ENCODE data around the gene ARHGAP25.
A peak's percentile ranks its signal among the peaks of the same experiment; 100 is the strongest.

Gene ARHGAP25

GRCh38 chr2:68734688-68735525 is at the start of gene ARHGAP25:
ARHGAP25 (plus strand) TSS chr2:68734811; CDS start chr2:68735200, 389 bp downstream.
- peak; percentile 97 for DNase-seq

- DNase-seq = no peak
Observed at GRCh38 chr2:68686178-68686577, 48.4 kb upstream of the ARHGAP25 start.

- no peak for DNase-seq
Observed at GRCh38 chr2:68687018-68687417, 47.6 kb upstream of the ARHGAP25 start.

- DNase-seq = peak; percentile 79
Observed at GRCh38 chr2:68689553-68690537, 44.8 kb upstream of the ARHGAP25 start.

GRCh38 chr2:68690851-68691250 is 43.8 kb upstream of the ARHGAP25 start:
- no peak for DNase-seq

- DNase-seq = peak; percentile 35
Observed at GRCh38 chr2:68692511-68692910, 42.1 kb upstream of the ARHGAP25 start.

- DNase-seq = no peak
Observed at GRCh38 chr2:68693951-68694350, 40.7 kb upstream of the ARHGAP25 start.

- no peak for DNase-seq
Observed at GRCh38 chr2:68695971-68696370, 38.6 kb upstream of the ARHGAP25 start.

- no peak for DNase-seq
Observed at GRCh38 chr2:68696554-68696953, 38.1 kb upstream of the ARHGAP25 start.

- DNase-seq = peak; percentile 18
Observed at GRCh38 chr2:68698567-68699377, 35.8 kb upstream of the ARHGAP25 start.

- DNase-seq = no peak
Observed at GRCh38 chr2:68700560-68700959, 34.1 kb upstream of the ARHGAP25 start.

- DNase-seq = no peak
Observed at GRCh38 chr2:68706637-68707036, 28.0 kb upstream of the ARHGAP25 start.

GRCh38 chr2:68708629-68709028 is 26.0 kb upstream of the ARHGAP25 start:
- no peak for DNase-seq

GRCh38 chr2:68709421-68709911 is 25.1 kb upstream of the ARHGAP25 start:
- peak; percentile 77 for DNase-seq

- no peak for DNase-seq
Observed at GRCh38 chr2:68710336-68710735, 24.3 kb upstream of the ARHGAP25 start.

- DNase-seq = no peak
Observed at GRCh38 chr2:68710756-68711155, 23.9 kb upstream of the ARHGAP25 start.

GRCh38 chr2:68714866-68715265 is 19.7 kb upstream of the ARHGAP25 start:
- DNase-seq = peak; percentile 97

- no peak for DNase-seq
Observed at GRCh38 chr2:68715353-68716041, 19.1 kb upstream of the ARHGAP25 start.

- DNase-seq = no peak
Observed at GRCh38 chr2:68716604-68717304, 17.9 kb upstream of the ARHGAP25 start.

GRCh38 chr2:68717305-68717661 is 17.3 kb upstream of the ARHGAP25 start:
- no peak for DNase-seq

- no peak for DNase-seq
Observed at GRCh38 chr2:68719912-68720311, 14.7 kb upstream of the ARHGAP25 start.

Data from suppressor macrophage treated with lipopolysaccharide for 4 hours (primary cell).